ENCODE data around the gene PKIB. TPM values are rescaled to one million over a fixed set of nuclear protein-coding genes. Genes with fewer than 3 reads are reported as not detected.

Gene PKIB
- total RNA-seq, 4 donors from 2014 or later: 4.3 to 13.3 (median 10.4) TPM

DNA sequence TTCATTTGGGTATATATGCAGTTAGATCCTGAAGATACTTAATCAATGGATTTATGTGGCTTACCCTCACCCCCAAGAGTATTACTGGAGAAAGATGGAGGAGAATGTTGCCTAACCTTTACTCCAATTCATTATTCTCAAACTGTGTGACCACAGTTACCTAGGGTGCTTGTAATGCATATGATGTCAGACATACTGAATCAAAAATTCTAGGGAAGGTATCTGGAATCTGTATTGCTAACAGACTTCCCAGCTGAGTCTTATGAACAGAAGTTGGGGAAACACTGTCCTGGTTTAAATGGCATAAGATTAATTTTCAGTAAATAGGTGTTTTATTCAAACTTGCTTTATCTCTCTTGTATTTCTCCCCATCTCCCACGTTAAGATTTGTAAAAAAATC is 83.9 kb downstream of the PKIB start:
- intact Hi-C loops (cut with DNase I; ENCODE audit: low total_unique reads): loop anchor here (10.0 kb wide), 1 partner anchor 851 kb away; no protein-coding TSS in a partner anchor
- H3K4me3 ChIP-seq (ENCODE audit: low read depth, poor library complexity, severe bottlenecking): no peak overlapping the region
- TF ChIP-seq POLR2A (IDR thresholded peaks at IDR 0.05): no peak
- no peak for TF ChIP-seq CTCF (IDR thresholded peaks at IDR 0.05)
- no peak for DNase-seq (ENCODE audit: low spot score in 2 of 2)
- 67 to 82% methylated on average over 1 of the region's 1 CpG for WGBS, 2 donors

DNA sequence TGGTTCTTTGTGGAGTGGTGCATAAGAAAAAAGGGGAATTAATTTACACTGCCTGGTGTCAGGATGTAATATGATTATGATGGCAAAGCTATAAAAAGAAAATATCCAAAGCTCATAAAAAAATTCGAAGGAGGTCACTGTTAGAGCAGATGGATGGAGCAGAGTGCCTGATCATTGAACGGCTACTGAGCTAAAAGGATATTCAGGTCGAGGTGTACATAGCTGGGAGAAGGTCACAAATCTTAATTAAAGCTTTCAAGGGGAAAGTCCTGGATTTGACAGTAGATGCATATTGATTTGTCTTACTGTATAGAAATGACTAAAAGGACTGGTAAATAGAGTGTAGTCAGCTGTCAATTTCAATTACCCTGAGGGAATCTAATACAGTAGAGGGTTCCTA is 84.4 kb downstream of the PKIB start:
- no peak for TF ChIP-seq POLR2A (IDR thresholded peaks at IDR 0.05)
- TF ChIP-seq CTCF (IDR thresholded peaks at IDR 0.05): no peak
- 56 to 72% methylated on average over 3 of the region's 3 CpGs for WGBS, 2 donors
- intact Hi-C loops (cut with DNase I; ENCODE audit: low total_unique reads): loop anchor here (10.0 kb wide), 1 partner anchor 850 kb away; no protein-coding TSS in a partner anchor

GRCh38 chr6:122695188-122695587 is 85.0 kb downstream of the PKIB start:
- no peak for DNase-seq (ENCODE audit: low spot score in 2 of 2)
- WGBS, 2 donors: 63 to 97% methylated on average over 3 of the region's 3 CpGs
- TF ChIP-seq POLR2A (IDR thresholded peaks at IDR 0.05) (no peak), CTCF (IDR thresholded peaks at IDR 0.05) (no peak)
- intact Hi-C loops (cut with DNase I; ENCODE audit: low total_unique reads): loop anchor here (10.0 kb wide), 1 partner anchor 850 kb away; no protein-coding TSS in a partner anchor
- no peak overlapping the region for H3K4me3 ChIP-seq (ENCODE audit: low read depth, poor library complexity, severe bottlenecking)

More for the DNA sequence above, 84.4 kb downstream of the PKIB start:
- no peak for DNase-seq (ENCODE audit: low spot score in 2 of 2)
- H3K4me3 ChIP-seq (ENCODE audit: low read depth, poor library complexity, severe bottlenecking): no peak overlapping the region

DNA sequence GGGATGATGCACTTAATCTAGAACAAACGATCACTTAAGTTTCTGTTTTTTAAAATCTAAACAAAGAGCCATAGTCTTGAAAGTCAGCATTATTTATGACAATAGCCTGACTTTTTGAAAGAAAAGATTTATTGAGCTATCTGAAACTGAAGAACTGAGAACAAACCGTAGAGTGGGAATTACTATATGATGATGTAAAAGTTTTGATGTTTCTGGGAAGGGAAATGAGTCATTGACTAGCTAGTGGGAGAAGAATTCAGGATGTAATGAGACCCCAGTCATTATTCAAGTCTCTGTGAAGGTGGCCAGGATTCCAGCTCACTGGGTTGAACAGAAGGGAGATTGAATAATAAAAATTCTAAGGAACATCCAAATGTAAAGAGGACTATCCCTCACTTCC is 85.9 kb downstream of the PKIB start:
- intact Hi-C loops (cut with DNase I; ENCODE audit: low total_unique reads): loop anchor here (10.0 kb wide), 1 partner anchor 849 kb away; no protein-coding TSS in a partner anchor
- no peak for DNase-seq (ENCODE audit: low spot score in 2 of 2)
- WGBS, 2 donors: 46 to 47% methylated on average over 2 of the region's 2 CpGs
- H3K4me3 ChIP-seq (ENCODE audit: low read depth, poor library complexity, severe bottlenecking): no peak overlapping the region
- TF ChIP-seq CTCF (IDR thresholded peaks at IDR 0.05) (no peak), POLR2A (IDR thresholded peaks at IDR 0.05) (no peak)

DNA sequence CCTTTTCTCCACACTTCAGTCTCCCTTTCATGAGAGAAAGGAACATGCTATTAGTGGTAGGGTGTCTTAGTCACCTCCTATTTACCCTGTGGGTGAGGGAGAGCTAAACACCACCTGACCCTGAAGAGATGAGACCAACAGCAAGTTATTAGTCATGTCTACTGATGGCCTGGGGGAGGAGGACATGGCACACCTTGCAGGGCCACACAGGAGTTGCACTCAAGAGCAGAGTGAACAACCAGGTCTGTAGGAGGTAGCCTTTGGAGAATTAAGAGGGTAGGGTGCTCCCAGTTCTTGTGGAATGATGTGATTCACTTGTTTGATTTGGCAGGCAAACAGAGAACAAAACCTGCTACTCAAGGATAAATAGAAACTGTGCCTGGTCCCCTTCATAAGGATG is 86.6 kb downstream of the PKIB start:
- intact Hi-C loops (cut with DNase I; ENCODE audit: low total_unique reads): loop anchor here (10.0 kb wide), 1 partner anchor 848 kb away; no protein-coding TSS in a partner anchor
- TF ChIP-seq POLR2A (IDR thresholded peaks at IDR 0.05) (no peak), CTCF (IDR thresholded peaks at IDR 0.05) (no peak)
- no peak for DNase-seq (ENCODE audit: low spot score in 2 of 2)
- no peak overlapping the region for H3K4me3 ChIP-seq (ENCODE audit: low read depth, poor library complexity, severe bottlenecking)

DNA sequence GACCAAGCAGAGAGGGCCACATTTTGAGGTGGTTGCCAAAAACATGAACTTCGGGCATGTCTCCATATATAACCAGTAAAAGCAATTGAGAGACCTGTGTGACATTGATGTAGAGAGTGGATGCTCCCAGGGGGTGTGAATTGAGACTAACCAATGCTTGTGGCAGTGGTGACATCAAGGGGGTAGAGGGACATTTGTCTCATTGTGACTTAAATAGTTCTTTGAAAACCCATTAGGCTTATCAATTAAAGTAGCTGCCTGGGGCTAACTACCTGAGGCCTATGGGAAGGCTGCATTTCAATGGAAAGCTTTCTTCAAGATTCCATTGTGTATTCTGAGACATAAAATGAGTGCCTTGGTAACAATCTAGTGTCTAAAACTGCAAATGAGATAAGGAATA is 87.3 kb downstream of the PKIB start:
- TF ChIP-seq POLR2A (IDR thresholded peaks at IDR 0.05) (no peak), CTCF (IDR thresholded peaks at IDR 0.05) (no peak)
- intact Hi-C loops (cut with DNase I; ENCODE audit: low total_unique reads): loop anchor here (10.0 kb wide), 1 partner anchor 847 kb away; no protein-coding TSS in a partner anchor
- no peak overlapping the region for H3K4me3 ChIP-seq (ENCODE audit: low read depth, poor library complexity, severe bottlenecking)
- DNase-seq (ENCODE audit: low spot score in 2 of 2): no peak
- WGBS, 2 donors: 76 to 82% methylated on average over 1 of the region's 1 CpG

All from lower leg skin (tissue), 4 donors.